HepG2 (cell line): ENCODE measurements around the gene NT5M. TPM values are rescaled to one million over a fixed set of nuclear protein-coding genes. Genes with fewer than 3 reads are reported as not detected.

ENCODE experiments used
- DMAP1 ChIP-seq: IDR thresholded peaks from 2 replicates; pipeline ENCODE4 v1.6.1; 2016
- EEA1 ChIP-seq: sonication (generic); formaldehyde crosslinking; IDR thresholded peaks from 2 replicates; pipeline ENCODE4 v1.5.1; 2020; ENCODE audit warnings: mild to moderate bottlenecking, missing genetic modification reagents, borderline replicate concordance
- FIP1L1 ChIP-seq: fragments of 200-400 bp; formaldehyde crosslinking; IDR thresholded peaks from 2 replicates; pipeline ENCODE4 v1.6.1; 2018; ENCODE audit warnings: low read depth, mild to moderate bottlenecking, low read length, moderate library complexity, borderline replicate concordance; ENCODE audit not compliant: insufficient read depth
- FOXK2 ChIP-seq: fragments of 450-650 bp; IDR thresholded peaks from 2 replicates; pipeline ENCODE4 v1.6.1; 2016
- HNRNPH1 ChIP-seq: fragments of 200-400 bp; formaldehyde crosslinking; optimal IDR thresholded peaks from 2 replicates; pipeline ENCODE3; 2017; ENCODE audit warnings: mild to moderate bottlenecking, low read depth, low read length
- ISX ChIP-seq: sonication (generic); formaldehyde crosslinking; conservative IDR thresholded peaks from 2 replicates; pipeline ENCODE4 v1.5.0; 2020; ENCODE audit warnings: missing genetic modification reagents
- JUNB ChIP-seq: sonication (generic); formaldehyde crosslinking; IDR thresholded peaks from 2 replicates; pipeline ENCODE4 v1.8.0; 2022; ENCODE audit warnings: missing genetic modification reagents, mild to moderate bottlenecking, borderline replicate concordance
- MXI1 ChIP-seq: IDR thresholded peaks from 3 replicates; pipeline ENCODE4 v1.6.1; 2012; ENCODE audit warnings: low read depth, low read length, inconsistent platforms, borderline replicate concordance
- NFYC ChIP-seq: IDR thresholded peaks from 2 replicates; pipeline ENCODE4 v1.6.1; 2016; ENCODE audit warnings: missing genetic modification reagents, missing compliant biosample characterization
- SAP130 ChIP-seq: IDR thresholded peaks from 2 replicates; pipeline ENCODE4 v1.6.1; 2016; ENCODE audit warnings: low read depth
- SMC3 ChIP-seq: IDR thresholded peaks from 2 replicates; pipeline ENCODE4 v1.6.1; 2011; ENCODE audit warnings: low read length, improper control_type of control experiment
- TFAP4 ChIP-seq: sonication (generic); IDR thresholded peaks from 2 replicates; pipeline ENCODE4 v1.6.1; 2016; ENCODE audit warnings: low read depth, borderline replicate concordance
- TGIF2 ChIP-seq: IDR thresholded peaks from 2 replicates; pipeline ENCODE4 v1.6.1; 2016; ENCODE audit warnings: control low read depth, missing compliant biosample characterization
- ZNF10 ChIP-seq: sonication (generic); formaldehyde crosslinking; IDR thresholded peaks from 2 replicates; pipeline ENCODE4 v1.4.0; 2020; ENCODE audit warnings: mild to moderate bottlenecking, low read depth, missing genetic modification reagents, borderline replicate concordance
- ZNF225 ChIP-seq: sonication (generic); formaldehyde crosslinking; IDR thresholded peaks from 2 replicates; pipeline ENCODE4 v1.4.0; 2020; ENCODE audit warnings: mild to moderate bottlenecking, missing genetic modification reagents
- ZNF441 ChIP-seq: sonication (generic); formaldehyde crosslinking; IDR thresholded peaks from 2 replicates; pipeline ENCODE4 v1.7.0; 2021; ENCODE audit warnings: missing genetic modification reagents, borderline replicate concordance
- ZNF512B ChIP-seq: sonication (generic); formaldehyde crosslinking; IDR thresholded peaks from 2 replicates; pipeline ENCODE4 v1.5.1; 2020; ENCODE audit warnings: missing genetic modification reagents, mild to moderate bottlenecking, borderline replicate concordance
- ZNF530 ChIP-seq: sonication (generic); formaldehyde crosslinking; IDR thresholded peaks from 2 replicates; pipeline ENCODE4 v1.5.0; 2020; ENCODE audit warnings: low read depth, mild to moderate bottlenecking, missing genetic modification reagents
- ZNF547 ChIP-seq: sonication (generic); formaldehyde crosslinking; IDR thresholded peaks from 2 replicates; pipeline ENCODE4 v1.5.1; 2020; ENCODE audit warnings: mild to moderate bottlenecking, missing genetic modification reagents
- ZNF557 ChIP-seq: sonication (generic); formaldehyde crosslinking; IDR thresholded peaks from 2 replicates; pipeline ENCODE4 v1.4.0; 2020; ENCODE audit warnings: missing genetic modification reagents
- ZNF567 ChIP-seq: sonication (generic); formaldehyde crosslinking; IDR thresholded peaks from 2 replicates; pipeline ENCODE4 v1.8.1; 2023; ENCODE audit warnings: mild to moderate bottlenecking, missing genetic modification reagents, borderline replicate concordance
- polyA plus RNA-seq, 8 experiments: library from polyadenylated mRNA; depleted of rRNA in 3 of 8; stranded (reverse) in 7 of 8; unstranded in 1 of 8; fragments of >200 nt; fragmentation: Illumina TruSeq in 4 of 8; extraction: Trizol in 4 of 8; gene quantifications; 2 replicates each; pipeline versions ENCODE4 v1.2.1 to v1.2.3, GENCODE V29; 2011 to 2016; ENCODE audit warnings: low read depth in 4 of 8, missing spikeins in 1 of 8, mixed read lengths in 1 of 8; ENCODE audit not compliant: insufficient read depth in 1 of 8
- total RNA-seq, 5 experiments: library from RNA; depleted of rRNA; stranded (reverse); fragments of >200 nt; fragmentation: Illumina TruSeq; extraction: Trizol; gene quantifications; 2 replicates each; pipeline ENCODE4 v1.2.3, GENCODE V29; 2016; ENCODE audit warnings: low read depth in 1 of 5
- TF ChIP-seq, protein P1 (sequence below): sonication (generic); formaldehyde crosslinking; IDR thresholded peaks from 2 replicates; pipeline ENCODE4 v1.4.0; 2020; ENCODE audit warnings: missing genetic modification reagents, mild to moderate bottlenecking, borderline replicate concordance
- TF ChIP-seq, protein P2 (sequence below): sonication (generic); formaldehyde crosslinking; IDR thresholded peaks from 2 replicates; pipeline ENCODE4 v1.5.0; 2020; ENCODE audit warnings: missing genetic modification reagents

NT5M gene
- total and polyA plus RNA-seq, 2 of the 13 experiments (the other 11 are each of a cell fraction or from before 2014, with no cell fraction given): 0.55 to 0.78 TPM

GRCh38 chr17:17305281-17305801 lies 2.2 kb downstream of the NT5M start (continued):
- TF ChIP-seq, protein P1, sequence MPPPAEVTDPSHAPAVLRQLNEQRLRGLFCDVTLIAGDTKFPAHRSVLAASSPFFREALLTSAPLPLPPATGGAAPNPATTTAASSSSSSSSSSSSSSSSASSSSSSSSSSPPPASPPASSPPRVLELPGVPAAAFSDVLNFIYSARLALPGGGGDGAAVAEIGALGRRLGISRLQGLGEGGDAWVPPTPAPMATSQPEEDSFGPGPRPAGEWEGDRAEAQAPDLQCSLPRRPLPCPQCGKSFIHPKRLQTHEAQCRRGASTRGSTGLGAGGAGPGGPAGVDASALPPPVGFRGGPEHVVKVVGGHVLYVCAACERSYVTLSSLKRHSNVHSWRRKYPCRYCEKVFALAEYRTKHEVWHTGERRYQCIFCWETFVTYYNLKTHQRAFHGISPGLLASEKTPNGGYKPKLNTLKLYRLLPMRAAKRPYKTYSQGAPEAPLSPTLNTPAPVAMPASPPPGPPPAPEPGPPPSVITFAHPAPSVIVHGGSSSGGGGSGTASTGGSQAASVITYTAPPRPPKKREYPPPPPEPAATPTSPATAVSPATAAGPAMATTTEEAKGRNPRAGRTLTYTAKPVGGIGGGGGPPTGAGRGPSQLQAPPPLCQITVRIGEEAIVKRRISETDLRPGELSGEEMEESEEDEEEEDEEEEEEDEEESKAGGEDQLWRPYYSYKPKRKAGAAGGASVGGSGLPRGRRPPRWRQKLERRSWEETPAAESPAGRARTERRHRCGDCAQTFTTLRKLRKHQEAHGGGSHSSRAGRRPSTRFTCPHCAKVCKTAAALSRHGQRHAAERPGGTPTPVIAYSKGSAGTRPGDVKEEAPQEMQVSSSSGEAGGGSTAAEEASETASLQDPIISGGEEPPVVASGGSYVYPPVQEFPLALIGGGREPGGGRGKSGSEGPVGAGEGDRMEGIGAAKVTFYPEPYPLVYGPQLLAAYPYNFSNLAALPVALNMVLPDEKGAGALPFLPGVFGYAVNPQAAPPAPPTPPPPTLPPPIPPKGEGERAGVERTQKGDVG (CRISPR knock-in tag): no peak
- TF ChIP-seq FOXK2 (no peak), ZNF567 (CRISPR knock-in tag) (no peak), MXI1 (peak; percentile 71; the same call in 1 of the 3 replicates), TGIF2 (CRISPR knock-in tag) (peak; percentile 95), ZNF441 (no peak), ZNF547 (no peak), JUNB (CRISPR knock-in tag) (no peak), SAP130 (CRISPR knock-in tag) (peak; percentile 92), ZNF225 (CRISPR knock-in tag) (no peak), SMC3 (no peak), ZNF530 (CRISPR knock-in tag) (no peak), TFAP4 (peak; percentile 94), HNRNPH1 (no peak), EEA1 (no peak), FIP1L1 (no peak), NFYC (0 out of 2 replicates have a peak, but pooled peaks have one; percentile 21), DMAP1 (CRISPR knock-in tag) (no peak), ZNF10 (CRISPR knock-in tag) (no peak), ZNF557 (CRISPR knock-in tag) (no peak), ISX (CRISPR knock-in tag) (no peak), ZNF512B (CRISPR knock-in tag) (no peak)
- TF ChIP-seq, protein P2, sequence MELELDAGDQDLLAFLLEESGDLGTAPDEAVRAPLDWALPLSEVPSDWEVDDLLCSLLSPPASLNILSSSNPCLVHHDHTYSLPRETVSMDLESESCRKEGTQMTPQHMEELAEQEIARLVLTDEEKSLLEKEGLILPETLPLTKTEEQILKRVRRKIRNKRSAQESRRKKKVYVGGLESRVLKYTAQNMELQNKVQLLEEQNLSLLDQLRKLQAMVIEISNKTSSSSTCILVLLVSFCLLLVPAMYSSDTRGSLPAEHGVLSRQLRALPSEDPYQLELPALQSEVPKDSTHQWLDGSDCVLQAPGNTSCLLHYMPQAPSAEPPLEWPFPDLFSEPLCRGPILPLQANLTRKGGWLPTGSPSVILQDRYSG (CRISPR knock-in tag): no peak
